Measurements from ENCODE around the gene GRK2.
"Not testable (repeated sequence)": the region's sequence is repeated elsewhere in the genome, so short reads cannot be mapped to it uniquely, and the experiment has no call there.

DNA sequence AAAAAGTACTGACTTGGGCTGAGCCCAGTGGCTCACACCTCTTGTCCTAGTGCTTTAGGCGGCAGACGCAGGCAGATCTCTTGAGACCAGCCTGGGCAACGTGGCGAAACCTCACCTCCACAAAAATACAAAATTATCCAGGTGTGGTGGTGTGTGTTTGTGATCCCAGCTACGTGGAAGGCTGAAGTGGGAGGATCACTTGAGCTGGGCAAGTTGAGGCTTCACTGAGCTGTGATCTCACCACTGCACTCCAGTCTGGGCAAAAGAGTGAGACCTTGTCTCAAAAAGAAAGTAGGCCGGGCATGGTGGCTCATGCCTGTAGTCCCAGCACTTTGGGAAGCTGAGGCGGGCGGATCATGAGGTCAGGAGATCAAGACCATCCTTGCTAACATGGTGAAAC is 31.7 kb upstream of the GRK2 start:
- TF ChIP-seq, protein P1, sequence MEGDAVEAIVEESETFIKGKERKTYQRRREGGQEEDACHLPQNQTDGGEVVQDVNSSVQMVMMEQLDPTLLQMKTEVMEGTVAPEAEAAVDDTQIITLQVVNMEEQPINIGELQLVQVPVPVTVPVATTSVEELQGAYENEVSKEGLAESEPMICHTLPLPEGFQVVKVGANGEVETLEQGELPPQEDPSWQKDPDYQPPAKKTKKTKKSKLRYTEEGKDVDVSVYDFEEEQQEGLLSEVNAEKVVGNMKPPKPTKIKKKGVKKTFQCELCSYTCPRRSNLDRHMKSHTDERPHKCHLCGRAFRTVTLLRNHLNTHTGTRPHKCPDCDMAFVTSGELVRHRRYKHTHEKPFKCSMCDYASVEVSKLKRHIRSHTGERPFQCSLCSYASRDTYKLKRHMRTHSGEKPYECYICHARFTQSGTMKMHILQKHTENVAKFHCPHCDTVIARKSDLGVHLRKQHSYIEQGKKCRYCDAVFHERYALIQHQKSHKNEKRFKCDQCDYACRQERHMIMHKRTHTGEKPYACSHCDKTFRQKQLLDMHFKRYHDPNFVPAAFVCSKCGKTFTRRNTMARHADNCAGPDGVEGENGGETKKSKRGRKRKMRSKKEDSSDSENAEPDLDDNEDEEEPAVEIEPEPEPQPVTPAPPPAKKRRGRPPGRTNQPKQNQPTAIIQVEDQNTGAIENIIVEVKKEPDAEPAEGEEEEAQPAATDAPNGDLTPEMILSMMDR (IDR thresholded peaks at IDR 0.05): not testable (repeated sequence)
- TF ChIP-seq EP300 (IDR thresholded peaks at IDR 0.05): not testable (repeated sequence)
